KMS-11 (cell line): ENCODE data around the gene TMEM205.
"Not testable (repeated sequence)": the region's sequence is repeated elsewhere in the genome, so short reads cannot be mapped to it uniquely, and the experiment has no call there.

Source experiments
- H2AFZ ChIP-seq: fragments of 200-600 bp; sonication (generic); 2 replicates; pipeline ENCODE4 v1.6.1; 2016; ENCODE audit warnings: antibody characterized with exemption, mixed run types, low read depth
- H3K27ac ChIP-seq: fragments of 200-600 bp; sonication (generic); 2 replicates; pipeline ENCODE4 v1.6.1; 2016; ENCODE audit warnings: mild to moderate bottlenecking, mixed run types
- H3K27me3 ChIP-seq: fragments of 200-600 bp; sonication (generic); 2 replicates; pipeline ENCODE4 v1.6.1; 2017; ENCODE audit warnings: mild to moderate bottlenecking, low read depth, mixed run types, moderate library complexity; ENCODE audit not compliant: insufficient read depth
- H3K36me3 ChIP-seq: fragments of 200-600 bp; sonication (generic); 2 replicates; pipeline ENCODE4 v1.6.1; 2017; ENCODE audit warnings: mild to moderate bottlenecking, mixed run types; ENCODE audit not compliant: insufficient read depth
- H3K4me1 ChIP-seq: fragments of 200-600 bp; sonication (generic); 2 replicates; pipeline ENCODE4 v1.6.1; 2016; ENCODE audit warnings: mild to moderate bottlenecking, low read depth, mixed run types; ENCODE audit not compliant: poor library complexity, severe bottlenecking
- H3K4me2 ChIP-seq: fragments of 200-600 bp; sonication (generic); 2 replicates; pipeline ENCODE4 v1.7.0; 2016; ENCODE audit warnings: mild to moderate bottlenecking, mixed run types
- H3K4me3 ChIP-seq: fragments of 200-600 bp; sonication (generic); IDR thresholded peaks from 2 replicates; pipeline ENCODE4 v1.6.1; 2017; ENCODE audit warnings: low read depth, low read length, mixed read lengths; ENCODE audit not compliant: insufficient read depth
- H3K79me2 ChIP-seq: fragments of 200-600 bp; sonication (generic); 2 replicates; pipeline ENCODE4 v1.6.1; 2016; ENCODE audit warnings: low read depth, mixed run types; ENCODE audit not compliant: insufficient read depth
- H3K9ac ChIP-seq: fragments of 200-600 bp; sonication (generic); 2 replicates; pipeline ENCODE4 v1.6.1; 2016; ENCODE audit warnings: mild to moderate bottlenecking, mixed run types
- H4K20me1 ChIP-seq: fragments of 200-600 bp; sonication (generic); 2 replicates; pipeline ENCODE4 v1.6.1; 2016; ENCODE audit warnings: mild to moderate bottlenecking, mixed run types; ENCODE audit not compliant: insufficient read depth
- TF ChIP-seq, protein P1 (sequence below): fragments of 200-600 bp; sonication (generic); conservative IDR thresholded peaks from 2 replicates; pipeline ENCODE4 v1.6.1; 2017; ENCODE audit warnings: low read depth, mild to moderate bottlenecking, antibody characterized with exemption, low read length, moderate library complexity, mixed read lengths

TMEM205 gene

DNA sequence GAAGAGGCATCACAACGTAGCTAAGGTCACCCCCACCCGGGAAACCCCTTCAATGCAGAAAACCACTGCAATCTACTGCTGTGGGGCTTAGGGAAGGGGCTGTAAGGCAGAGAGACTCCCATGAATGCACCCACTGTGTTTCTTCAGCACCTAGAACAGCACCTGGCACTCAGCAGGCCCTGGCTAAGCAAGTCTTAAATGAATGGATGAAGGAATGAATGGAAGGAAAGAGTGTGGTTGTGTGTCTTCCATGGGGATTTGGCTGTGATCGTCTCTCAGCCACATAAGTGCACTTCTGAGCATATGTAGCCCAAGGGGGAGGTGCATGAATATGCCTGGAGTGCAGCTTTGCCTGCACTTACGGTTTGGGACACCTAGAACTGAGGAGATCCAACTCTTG, 3.1 kb upstream of the TMEM205 start:
- Histone ChIP-seq H3K27me3 (no peaks in the 10 kb centered on the region), H3K4me1 (peaks cover 18% of the 10 kb centered on the region), H3K79me2 (no peaks in the 10 kb centered on the region), H3K36me3 (no peaks in the 10 kb centered on the region), H3K9ac (no peak overlapping the region), H2AFZ (no peak overlapping the region), H3K4me2 (no peak overlapping the region), H3K4me3 (no peak overlapping the region), H4K20me1 (no peaks in the 10 kb centered on the region), H3K27ac (no peak overlapping the region)
- TF ChIP-seq, protein P1, sequence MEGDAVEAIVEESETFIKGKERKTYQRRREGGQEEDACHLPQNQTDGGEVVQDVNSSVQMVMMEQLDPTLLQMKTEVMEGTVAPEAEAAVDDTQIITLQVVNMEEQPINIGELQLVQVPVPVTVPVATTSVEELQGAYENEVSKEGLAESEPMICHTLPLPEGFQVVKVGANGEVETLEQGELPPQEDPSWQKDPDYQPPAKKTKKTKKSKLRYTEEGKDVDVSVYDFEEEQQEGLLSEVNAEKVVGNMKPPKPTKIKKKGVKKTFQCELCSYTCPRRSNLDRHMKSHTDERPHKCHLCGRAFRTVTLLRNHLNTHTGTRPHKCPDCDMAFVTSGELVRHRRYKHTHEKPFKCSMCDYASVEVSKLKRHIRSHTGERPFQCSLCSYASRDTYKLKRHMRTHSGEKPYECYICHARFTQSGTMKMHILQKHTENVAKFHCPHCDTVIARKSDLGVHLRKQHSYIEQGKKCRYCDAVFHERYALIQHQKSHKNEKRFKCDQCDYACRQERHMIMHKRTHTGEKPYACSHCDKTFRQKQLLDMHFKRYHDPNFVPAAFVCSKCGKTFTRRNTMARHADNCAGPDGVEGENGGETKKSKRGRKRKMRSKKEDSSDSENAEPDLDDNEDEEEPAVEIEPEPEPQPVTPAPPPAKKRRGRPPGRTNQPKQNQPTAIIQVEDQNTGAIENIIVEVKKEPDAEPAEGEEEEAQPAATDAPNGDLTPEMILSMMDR: no peak

DNA sequence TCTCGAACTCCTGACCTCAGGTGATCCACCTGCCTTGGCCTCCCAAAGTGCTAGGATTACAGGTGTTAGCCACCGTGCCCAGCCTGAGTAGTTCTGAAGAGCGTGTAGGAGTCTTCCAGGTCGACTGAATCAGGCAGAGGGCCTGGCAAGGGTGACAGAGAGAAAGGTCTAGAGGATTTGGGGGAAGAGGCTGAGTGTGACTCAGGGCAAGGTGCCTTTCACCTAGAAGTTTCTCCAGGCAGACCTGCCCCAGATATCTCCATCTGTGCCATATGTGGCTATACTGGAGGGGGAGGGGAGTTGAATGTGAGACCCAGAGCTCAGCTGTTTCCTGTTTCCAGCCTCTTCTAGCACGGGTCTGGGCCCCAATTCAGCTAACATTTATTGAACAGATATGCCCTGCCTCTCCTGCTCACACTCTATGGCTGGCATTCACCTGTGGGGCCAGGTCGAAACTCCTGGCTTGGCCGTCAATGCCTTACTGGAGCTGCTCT, 1.5 kb upstream of the TMEM205 start:
- Histone ChIP-seq H3K36me3 (no peaks in the 10 kb centered on the region), H3K27ac (no peak overlapping the region), H3K4me2 (no peak overlapping the region), H4K20me1 (no peaks in the 10 kb centered on the region), H3K79me2 (no peaks in the 10 kb centered on the region), H3K4me1 (peaks cover 24% of the 10 kb centered on the region), H3K4me3 (no peak overlapping the region), H3K27me3 (no peaks in the 10 kb centered on the region), H3K9ac (no peak overlapping the region), H2AFZ (no peak overlapping the region)
- TF ChIP-seq, protein P1: no peak

DNA sequence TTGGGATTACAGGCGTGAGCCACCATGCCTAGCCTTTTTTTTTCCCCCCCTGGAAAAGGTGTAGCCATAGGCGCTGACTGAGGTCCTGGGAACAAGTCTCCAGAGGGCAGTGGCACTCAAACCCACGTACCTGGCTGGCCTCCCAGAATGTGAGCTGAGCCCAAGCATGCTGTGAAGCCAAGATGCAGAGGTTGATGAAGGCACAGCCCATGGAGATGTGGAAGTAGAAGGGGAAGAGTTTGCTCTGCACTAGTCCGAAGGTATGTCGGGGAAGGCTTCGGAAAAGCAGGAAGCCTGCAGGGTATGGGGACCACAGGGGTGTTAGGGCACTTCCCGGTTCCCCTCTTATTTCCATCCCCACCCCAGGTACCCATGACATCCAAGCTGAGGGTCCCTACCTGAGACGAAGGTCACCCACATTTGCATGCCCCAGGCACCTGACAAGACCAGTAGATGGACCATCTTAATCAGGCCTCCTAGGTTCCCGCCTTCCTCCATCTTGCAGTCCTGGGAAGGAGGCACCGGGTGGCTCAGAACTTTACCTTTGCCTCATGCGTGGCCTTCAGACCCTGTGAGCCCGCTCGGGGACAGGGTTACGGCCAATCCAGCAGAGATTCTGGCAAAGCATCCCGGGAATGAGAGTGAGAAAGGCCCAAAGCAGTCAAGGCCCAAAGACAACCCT, 805 bp downstream of the TMEM205 start:
- Histone ChIP-seq H3K4me3 (no peak overlapping the region), H3K27ac (no peak overlapping the region), H2AFZ (peak overlapping the region; percentile 64; the same call in 1 of the 2 replicates)

DNA sequence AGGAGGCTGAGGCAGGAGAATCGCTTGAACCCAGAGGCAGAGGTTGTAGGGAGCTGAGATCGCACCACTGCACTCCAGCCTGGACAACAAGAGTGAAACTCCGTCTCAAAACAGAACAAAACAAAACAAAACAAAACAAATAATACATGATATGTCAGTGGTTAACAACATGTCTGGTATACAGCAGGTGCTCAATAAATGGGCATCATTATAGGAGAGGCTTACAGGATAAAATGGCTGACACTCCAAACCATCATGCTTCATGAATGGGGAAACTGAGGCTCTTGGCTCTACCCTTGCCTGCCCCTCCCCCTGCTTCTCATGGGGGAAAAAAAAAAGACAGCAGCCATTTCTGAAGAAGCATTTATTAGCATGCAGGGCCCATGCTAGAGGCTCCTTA, 3.6 kb downstream of the TMEM205 start:
- H3K9ac ChIP-seq: no peak overlapping the region
- no peaks in the 10 kb centered on the region for H3K79me2 ChIP-seq
- peaks cover 33% of the 10 kb centered on the region for H3K4me1 ChIP-seq
- H3K27me3 ChIP-seq: no peaks in the 10 kb centered on the region
- TF ChIP-seq, protein P1: no peak
- H2AFZ ChIP-seq: no peak overlapping the region
- H3K36me3 ChIP-seq: no peaks in the 10 kb centered on the region
- H3K4me3 ChIP-seq: no peak overlapping the region
- H3K27ac ChIP-seq: no peak overlapping the region
- H4K20me1 ChIP-seq: no peaks in the 10 kb centered on the region
- H3K4me2 ChIP-seq: no peak overlapping the region

More for the DNA sequence above, 805 bp downstream of the TMEM205 start:
- TF ChIP-seq, protein P1: no peak
- no peaks in the 10 kb centered on the region for H4K20me1 ChIP-seq
- H3K4me2 ChIP-seq: peak overlapping the region; percentile 88
- peak overlapping the region; percentile 31; the same call in 1 of the 2 replicates for H3K9ac ChIP-seq
- no peaks in the 10 kb centered on the region for H3K27me3 ChIP-seq
- no peaks in the 10 kb centered on the region for H3K79me2 ChIP-seq
- H3K36me3 ChIP-seq: no peaks in the 10 kb centered on the region
- peaks cover 24% of the 10 kb centered on the region for H3K4me1 ChIP-seq

DNA sequence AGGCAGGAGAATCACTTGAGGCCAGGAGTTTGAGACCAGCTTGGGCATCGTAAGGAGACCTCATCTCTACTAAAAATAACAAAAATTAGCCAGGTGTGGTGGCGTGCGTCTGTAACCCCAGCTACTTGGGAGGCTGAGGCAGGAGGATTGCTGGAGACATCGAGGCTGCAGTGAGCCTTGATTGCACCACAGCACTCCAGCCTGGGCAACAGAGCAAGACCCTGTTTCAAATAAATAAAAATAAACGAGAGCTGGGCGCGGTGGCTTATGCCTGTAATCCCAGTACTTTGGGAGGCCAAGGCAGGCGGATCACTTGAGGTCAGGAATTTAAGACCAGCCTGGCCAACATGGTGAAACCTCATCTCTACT, 6.0 kb downstream of the TMEM205 start:
- not testable (repeated sequence) for H3K27ac ChIP-seq, H4K20me1 ChIP-seq, H3K9ac ChIP-seq, H3K27me3 ChIP-seq, H3K4me3 ChIP-seq, H3K36me3 ChIP-seq, H3K79me2 ChIP-seq
- Histone ChIP-seq H3K4me2 (peak overlapping the region; percentile 66), H3K4me1 (peaks cover 25% of the 10 kb centered on the region), H2AFZ (peak overlapping the region; percentile 94)
